GM12892 (cell line): ENCODE results near the gene HOXA11.

Experiments
- POLR2A ChIP-seq: IDR thresholded peaks from 2 replicates; pipeline ENCODE4 v1.6.1; 2011; ENCODE audit warnings: low read depth, low read length, control low read depth
- POLR2AphosphoS5 ChIP-seq: IDR thresholded peaks from 2 replicates; pipeline ENCODE4 v1.6.1; 2011; ENCODE audit warnings: low read depth, low read length, control low read depth
- TAF1 ChIP-seq: IDR thresholded peaks from 2 replicates; pipeline ENCODE4 v1.6.1; 2011; ENCODE audit warnings: low read depth, mild to moderate bottlenecking, control low read depth, low read length, borderline replicate concordance

GRCh38 chr7:27134392-27134791 lies 50.6 kb downstream of the HOXA11 start:
- TF ChIP-seq POLR2AphosphoS5 (no peak), POLR2A (no peak), TAF1 (no peak)
